ENCODE data around the gene MNAT1.
A peak's percentile ranks its signal among the peaks of the same experiment; 100 is the strongest.

The MNAT1 gene

DNA sequence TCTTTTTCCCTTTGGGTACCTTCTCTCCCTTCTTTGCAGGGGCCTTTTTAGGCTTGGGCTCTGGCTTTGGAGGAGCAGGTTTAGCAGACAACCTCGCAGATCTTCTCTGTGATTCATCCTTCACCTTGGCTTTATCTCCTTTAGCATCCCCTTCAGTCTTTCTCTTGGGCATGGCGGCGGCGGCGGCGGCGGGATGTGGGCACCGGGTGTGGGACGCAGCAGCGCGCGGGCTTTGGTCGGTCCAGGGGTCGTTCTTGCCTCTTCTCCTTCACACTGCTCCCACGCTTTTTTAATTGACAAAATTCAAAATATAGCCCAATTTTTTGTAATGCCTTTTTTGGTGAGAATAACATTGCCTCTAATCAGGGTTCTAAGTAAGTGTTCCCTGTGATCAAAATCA is 237.7 kb downstream of the MNAT1 start:
- no peak for DNase-seq

DNA sequence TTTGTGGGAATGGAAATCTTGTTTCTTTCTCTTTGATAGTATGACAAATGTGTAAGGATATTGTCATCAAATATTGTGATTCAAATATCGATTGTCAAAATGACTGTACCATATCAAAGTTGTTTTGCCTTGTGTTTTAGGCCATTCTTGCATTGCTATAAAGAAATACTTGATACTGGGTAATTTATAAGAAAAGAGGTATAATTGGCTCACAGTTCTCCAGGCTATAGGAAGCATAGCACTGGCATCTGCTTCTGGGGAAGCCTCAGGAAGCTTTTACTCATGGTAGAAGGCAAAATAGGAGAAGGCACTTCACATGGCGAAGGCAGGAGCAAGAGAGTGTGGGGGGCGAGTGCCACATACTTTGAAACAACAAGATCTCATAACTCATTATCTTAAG is 238.5 kb downstream of the MNAT1 start:
- no peak for DNase-seq

DNA sequence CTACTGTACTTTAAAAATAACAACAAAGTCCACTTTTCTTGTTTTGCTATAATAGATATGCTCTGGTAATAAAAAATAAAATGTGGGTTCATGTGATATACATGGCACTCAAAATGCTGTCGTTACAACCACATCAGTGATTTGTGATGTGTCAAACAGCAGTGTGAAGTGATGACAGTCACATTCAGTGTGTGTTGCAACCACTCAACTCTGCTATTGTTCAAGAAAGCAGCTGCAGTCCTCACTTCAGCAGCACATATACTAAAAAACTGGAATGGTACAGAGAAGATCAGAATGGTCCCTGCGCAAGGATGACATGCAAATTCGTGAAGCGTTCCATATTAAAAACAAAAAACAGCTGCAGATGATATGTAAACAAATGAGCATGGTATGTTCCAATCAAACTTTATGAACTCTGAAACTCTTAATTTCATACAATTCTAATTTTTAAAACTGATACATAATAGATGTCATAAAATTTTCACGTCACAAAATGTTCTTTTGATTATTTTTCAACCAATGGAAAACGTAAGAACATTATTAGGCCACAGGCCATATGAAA is 239.6 kb downstream of the MNAT1 start:
- no peak for DNase-seq

DNA sequence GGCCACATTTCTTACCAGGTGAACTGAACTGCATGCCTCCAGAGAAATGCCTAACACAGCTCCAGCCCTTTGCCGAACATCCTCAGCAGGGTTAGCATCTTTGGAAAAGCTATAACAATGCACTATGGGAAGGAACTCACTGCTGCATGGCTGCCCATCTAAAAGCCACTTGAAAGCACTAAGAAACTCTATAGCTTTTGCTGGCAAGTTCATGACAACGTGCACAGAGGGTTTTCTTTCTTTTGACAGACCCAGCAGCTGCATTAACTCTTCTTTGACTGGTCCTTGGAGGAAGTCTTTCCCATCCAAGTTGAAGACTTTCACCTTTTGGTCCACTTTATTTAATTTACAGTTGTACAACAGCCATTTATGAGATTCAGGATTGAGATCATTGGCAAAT is 241.0 kb downstream of the MNAT1 start:
- DNase-seq = no peak

DNA sequence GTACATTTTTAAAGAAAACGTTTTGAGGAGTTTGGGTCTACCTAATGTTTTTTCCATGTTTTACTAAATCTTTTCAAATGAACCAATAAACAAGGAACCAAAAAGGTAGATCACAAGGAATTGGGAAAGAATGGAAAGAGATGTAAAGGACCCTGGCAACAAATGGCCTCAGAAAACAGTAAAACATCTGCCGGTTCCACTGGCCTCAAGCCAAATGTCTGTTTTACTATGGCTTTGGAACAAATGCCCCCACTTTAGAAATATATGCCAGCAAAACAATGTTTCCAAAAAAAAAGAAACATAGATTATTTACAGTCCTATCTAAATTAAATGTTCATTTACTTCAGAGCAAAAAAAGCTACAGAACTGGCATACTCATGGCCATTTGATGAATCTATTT is 243.3 kb downstream of the MNAT1 start:
- DNase-seq = no peak

DNA sequence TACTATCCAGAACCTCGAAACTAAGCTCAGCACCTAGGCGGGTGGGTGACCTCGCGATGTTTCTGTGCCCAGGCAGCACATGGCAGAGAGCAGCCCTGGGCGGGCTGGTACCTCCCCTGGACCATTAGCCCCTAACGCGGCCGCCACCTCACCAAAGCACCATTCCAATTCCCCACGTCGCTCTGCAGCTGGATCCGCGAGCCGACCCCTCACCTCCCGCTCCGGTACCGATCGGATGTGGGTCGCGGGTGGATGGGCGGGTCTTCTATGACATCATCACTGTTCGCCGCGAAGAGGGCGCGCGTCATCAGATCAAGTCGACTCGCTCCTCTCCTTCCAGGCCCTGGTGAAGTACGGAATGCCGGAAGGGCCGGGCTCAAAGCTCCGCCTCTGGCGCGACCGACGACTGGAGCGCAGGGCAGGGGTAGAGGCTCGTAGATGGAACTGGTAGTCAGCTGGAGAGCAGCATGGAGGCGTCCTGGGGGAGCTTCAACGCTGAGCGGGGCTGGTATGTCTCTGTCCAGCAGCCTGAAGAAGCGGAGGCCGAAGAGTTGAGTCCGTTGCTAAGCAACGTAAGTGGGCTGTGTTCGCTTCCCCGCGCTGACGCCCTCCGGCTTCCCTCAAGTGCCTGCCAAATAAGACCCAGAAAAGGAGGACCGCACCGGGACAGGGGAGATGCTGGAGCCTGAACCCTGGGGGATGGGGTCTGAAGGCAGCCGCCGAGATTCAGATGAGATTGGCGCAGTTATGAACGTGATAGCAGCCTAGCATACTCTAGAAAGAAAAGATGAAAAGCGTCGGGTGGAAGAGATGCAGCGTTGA is 246.5 kb downstream of the MNAT1 start, which contains the start of the genes SLC38A6 and TRMT5:
TSS of gene SLC38A6 (plus strand) at position 435 of the 822 bp plus-strand sequence. CDS start at position 468, 33 bp downstream.
TSS of gene TRMT5 (minus strand) at position 269 of the 822 bp plus-strand sequence. CDS start at position 163, 106 bp downstream.
- DNase-seq = peak; percentile 96 to 98

DNA sequence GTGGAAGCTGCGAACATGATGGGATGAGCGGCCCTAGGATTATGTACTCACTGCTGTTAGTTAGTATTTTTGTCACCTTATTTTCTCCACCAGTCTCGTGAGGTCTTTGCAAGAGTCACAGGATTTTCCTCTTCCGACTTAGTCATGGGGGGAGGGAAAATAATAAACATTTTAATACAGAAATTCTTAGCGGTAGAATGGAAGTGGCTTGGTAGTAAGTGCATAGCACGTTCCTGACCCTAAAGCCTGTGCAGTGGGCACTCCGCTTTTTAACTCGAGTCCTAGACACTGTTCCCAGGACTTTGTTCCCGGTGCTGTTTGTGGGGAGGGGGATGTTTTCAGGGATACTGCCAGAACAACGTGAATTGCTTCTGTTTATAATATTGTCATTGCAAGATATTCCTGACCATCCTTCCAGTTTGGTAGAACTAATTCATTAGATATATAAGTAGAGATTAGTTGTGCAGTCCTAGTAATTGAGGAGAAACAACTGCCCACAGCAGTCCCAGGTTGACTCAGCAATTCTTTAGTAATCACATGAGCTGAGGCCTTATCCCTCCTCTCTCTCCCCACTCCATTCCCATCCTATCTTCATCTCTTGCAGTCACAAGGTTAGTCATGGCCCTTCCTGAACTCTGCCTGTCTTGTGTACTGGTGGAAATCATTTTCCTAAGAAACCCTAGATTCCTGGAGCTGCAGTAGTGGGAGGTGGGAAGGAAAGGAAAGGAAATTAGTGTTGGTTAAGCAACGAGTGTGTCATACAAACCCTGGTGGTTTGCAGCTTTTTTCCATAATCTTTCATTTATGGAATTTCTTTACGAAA is 247.3 kb downstream of the MNAT1 start:
- peak in 1 of 2 experiments; percentile 60 for DNase-seq

DNA sequence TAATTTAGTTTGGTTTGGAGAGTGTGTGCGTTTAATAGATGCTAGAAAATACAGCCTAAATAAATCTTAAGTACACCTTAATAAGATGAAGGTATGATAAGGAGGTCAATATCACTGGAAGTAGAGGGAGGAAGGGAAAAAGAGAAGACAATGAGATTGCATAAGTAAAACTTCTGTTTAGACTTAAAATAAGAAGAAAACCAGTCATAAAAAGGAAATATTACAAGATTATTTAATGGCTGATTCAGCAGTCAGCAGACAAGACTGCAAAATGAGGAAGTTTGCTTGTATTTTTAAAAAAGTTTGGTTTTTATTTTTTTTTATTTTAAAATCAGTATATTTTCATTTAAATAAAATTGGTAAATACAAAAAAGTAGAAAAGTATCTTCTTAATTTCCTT is 249.6 kb downstream of the MNAT1 start:
- DNase-seq = no peak

DNA sequence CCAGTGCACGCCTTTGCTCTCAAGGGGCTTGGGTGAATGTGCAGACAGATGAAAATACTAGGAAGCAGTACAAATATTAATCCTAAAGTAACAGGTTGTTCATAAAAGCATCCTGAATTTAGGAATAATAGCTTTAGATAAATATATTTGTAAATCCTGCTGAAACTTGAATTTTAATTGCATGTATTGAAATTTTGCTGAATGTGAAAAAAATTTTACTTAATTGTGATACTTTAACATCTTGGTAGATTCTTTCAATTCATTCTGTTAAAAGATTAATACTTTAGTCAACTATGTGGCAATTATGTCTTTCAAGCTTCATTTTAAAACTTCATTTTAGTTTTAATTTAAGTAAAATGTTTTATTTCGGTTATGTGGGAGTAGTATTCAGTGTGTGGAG is 251.9 kb downstream of the MNAT1 start:
- DNase-seq = no peak

DNA sequence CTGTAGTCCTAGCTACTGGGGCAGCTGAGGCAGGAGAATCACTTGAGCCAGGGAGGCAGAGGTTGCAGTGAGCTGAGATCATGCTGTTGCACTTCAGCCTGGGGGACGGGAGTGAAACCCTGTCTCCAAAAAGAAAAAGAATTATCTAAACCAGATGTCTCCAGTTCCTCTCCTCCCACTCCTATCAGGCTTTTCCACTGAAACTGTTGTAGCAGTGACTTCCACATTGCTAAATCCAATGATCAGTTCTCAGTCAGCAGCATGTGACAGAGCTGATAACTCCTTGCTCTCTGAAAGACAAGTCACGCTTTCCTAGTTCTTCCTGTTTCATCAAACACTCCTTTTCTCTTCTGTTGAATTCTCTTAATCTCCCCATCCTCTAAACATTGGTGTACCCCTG is 255.0 kb downstream of the MNAT1 start:
- DNase-seq = no peak

DNA sequence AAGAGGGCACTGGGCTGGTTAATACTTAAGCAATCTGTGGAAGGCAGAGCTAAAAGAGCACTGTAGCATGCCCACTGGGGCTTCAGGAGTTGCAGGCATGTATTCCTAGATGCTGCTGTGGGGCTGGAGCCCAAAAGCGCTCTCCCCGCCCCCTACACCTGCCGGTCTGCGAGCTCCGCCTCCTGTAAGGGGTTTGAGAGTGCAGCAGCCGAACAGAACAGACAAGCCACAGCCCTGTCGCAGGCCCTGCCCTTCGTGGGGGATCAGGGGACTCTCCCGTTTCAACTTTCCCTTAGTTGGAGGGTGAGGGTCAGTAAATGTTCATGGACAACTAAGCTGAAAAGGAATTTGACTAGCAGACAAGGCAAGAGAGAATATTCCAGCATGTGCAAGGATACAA is 264.1 kb downstream of the MNAT1 start:
- DNase-seq = no peak

DNA sequence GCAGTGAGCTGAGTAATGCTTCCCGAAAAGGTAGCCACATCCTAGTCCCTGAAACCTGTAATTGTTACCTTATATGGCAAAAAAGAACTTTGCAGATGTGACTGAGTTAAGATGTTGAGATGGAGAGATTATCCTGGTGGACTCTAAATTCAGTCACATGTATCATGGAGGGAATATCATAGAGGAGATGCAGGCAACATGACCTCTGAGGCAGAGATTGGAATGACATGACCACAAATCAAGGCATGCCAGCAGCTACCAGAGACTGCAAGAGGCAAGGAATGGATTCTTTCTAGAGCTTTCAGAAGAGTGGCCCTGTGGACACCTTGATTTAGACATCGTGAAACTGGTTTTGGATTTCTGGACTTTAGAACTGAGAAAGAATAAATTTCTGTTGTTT is 265.0 kb downstream of the MNAT1 start:
- no peak for DNase-seq

DNA sequence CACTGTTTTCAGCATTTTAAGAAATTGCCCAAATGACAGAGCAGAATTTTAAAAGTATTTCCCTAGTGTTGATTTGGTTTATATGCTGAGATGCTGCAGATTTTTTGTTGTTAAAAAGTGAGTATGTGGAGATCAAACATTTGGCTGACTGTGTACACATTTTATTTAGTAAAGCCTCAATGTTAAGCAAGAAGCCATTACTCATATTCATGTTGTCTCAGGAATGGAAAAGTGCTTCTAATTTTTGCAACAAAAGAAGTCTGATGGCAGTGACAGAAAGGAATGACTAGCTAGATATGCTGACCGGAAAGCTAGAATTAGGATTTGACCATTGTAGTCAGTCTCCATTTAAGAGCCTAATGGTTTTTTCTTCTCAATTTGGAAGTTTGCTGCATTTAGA is 269.0 kb downstream of the MNAT1 start:
- no peak for DNase-seq

DNA sequence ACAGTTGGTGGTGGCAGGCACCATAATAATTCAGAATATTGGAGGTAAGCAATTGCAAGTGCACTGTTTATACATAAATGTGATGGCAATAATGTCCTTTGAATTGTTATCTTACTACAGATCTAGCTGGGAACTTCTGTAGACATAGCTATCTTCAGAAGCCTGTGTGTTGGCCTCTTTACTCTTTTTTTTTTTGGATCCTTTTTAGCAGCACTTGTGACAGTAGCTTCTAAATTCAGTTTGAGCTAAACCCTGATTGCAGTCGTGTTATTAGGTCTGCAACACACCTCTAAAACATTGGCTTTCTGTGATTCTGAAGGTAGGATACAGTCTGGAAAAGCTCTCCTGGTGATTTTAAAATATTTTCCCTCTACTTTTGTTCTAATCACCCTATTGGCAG is 285.0 kb downstream of the MNAT1 start:
- DNase-seq = no peak

All from NCI-H524 (cell line).